ENCODE measurements around the gene CDK5RAP2. TPM values are rescaled to one million over a fixed set of nuclear protein-coding genes. Genes with fewer than 3 reads are reported as not detected.
"Not testable (repeated sequence)": the region's sequence is repeated elsewhere in the genome, so short reads cannot be mapped to it uniquely, and the experiment has no call there.

CDK5RAP2 gene
- total RNA-seq = 10 to 100 TPM; 41.0 to 57.8 (median 49.7) TPM
- 10 to 100 TPM; 10.6 to 25.3 (median 11.4) TPM for polyA plus RNA-seq

DNA sequence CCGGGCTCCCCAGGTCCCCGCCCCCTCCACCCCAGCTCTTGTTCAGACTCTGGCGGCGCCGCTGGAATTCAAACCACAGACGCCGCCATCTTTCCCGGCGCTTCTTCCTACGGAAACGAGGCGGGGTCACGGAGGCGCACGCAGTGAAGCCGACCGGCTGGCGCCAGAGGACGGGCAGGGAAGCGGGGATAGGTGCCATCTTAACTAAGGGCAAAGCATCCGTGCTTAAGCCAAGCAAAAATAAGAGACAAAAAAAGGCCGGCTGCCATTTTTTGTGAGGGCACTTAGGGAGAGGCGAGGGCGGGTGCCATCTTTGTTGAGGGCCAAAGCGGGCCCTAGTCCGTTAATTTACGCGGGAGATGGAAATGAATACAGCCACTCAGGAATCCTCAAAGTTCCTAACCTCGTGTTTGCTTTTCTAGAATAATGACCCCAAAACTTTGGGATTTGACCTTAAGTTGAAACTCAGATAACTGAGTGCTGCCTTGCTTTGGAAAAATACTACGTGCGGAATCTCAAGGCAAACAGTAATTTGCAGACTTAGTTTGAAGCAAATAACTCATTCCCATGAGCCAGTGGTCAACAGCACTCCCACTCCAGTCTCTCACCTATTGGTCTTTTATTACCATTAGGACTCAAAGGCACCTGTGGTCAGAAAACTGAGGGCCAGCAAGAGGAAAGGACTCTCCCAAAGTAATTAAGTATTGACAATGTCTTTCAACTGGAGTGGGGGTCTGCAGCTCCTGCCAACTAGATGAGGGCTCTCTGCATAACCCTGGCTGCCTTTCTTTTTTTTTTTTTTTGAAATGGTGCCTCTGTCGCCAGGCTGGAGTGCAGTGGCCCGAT lies at the start of gene CDK5RAP2:
Gene CDK5RAP2 (minus strand): TSS at position 117 of the 846 bp plus-strand sequence. CDS start 189 bp downstream, outside the sequence.
- peak within 1 kb of the TSS; percentile 81 to 93 (median 90) for H3K4me3 ChIP-seq
- H3K36me3 ChIP-seq = no peaks in the 10 kb centered on the region
- WGBS, 2 donors = 12% methylated on average over 33 of the region's 33 CpGs
- peak within 1 kb of the TSS; percentile 76 to 82 (median 78) for H3K27ac ChIP-seq
- H3K27me3 ChIP-seq = no peaks in the 10 kb centered on the region
- TF ChIP-seq POLR2A (IDR thresholded peaks at IDR 0.05) (peak in 1 of 2 donors; percentile 33), POLR2AphosphoS5 (IDR thresholded peaks at IDR 0.05) (peak in 3 of 4 donors; percentile 73 to 75 (median 74)), EP300 (IDR thresholded peaks at IDR 0.05) (no peak)
- TF ChIP-seq, protein P1, sequence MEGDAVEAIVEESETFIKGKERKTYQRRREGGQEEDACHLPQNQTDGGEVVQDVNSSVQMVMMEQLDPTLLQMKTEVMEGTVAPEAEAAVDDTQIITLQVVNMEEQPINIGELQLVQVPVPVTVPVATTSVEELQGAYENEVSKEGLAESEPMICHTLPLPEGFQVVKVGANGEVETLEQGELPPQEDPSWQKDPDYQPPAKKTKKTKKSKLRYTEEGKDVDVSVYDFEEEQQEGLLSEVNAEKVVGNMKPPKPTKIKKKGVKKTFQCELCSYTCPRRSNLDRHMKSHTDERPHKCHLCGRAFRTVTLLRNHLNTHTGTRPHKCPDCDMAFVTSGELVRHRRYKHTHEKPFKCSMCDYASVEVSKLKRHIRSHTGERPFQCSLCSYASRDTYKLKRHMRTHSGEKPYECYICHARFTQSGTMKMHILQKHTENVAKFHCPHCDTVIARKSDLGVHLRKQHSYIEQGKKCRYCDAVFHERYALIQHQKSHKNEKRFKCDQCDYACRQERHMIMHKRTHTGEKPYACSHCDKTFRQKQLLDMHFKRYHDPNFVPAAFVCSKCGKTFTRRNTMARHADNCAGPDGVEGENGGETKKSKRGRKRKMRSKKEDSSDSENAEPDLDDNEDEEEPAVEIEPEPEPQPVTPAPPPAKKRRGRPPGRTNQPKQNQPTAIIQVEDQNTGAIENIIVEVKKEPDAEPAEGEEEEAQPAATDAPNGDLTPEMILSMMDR (IDR thresholded peaks at IDR 0.05) = no peak
- intact Hi-C loops (cut with DNase I) = no loop called here
- peak; percentile 98 for DNase-seq
- H3K4me1 ChIP-seq = peaks cover 0 to 19% (median 13%) of the 10 kb centered on the region in 4 donors
- H3K9me3 ChIP-seq = no peaks in the 10 kb centered on the region

DNA sequence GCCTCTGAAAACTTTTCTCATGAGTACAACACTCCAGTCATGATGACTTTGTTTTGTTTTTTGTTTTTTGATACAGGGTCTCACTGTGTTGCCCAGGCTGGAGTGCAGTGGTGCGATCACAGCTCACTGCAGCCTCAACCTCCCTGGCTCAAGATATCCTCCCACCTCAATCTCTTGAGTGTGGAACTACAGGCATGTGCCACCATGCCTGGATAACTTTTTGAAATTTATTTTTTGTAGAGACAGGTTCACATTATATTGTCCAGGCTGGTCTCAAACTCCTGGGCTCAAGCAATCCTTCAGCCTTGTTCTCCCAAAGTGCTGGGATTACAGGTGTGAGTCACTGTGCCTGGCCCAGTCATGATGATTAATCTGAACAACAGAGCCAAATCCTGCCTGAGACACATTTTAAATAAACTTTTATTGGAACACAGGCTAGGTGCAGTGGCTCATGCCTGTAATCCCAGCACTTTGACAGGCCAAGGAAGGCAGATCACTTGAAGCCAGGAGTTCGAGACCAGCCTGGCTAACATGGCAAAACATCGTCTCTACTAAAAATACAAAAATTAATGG lies 49.0 kb upstream of the CDK5RAP2 start:
- H3K9me3 ChIP-seq; DNase-seq; H3K36me3 ChIP-seq; H3K27me3 ChIP-seq; intact Hi-C loops (cut with DNase I); H3K4me1 ChIP-seq; H3K4me3 ChIP-seq: not testable (repeated sequence)
- H3K27ac ChIP-seq = peak overlapping the region in 3 of 4 donors; percentile 0 to 33 (median 17)
- 96 to 97% methylated on average over 3 of the region's 3 CpGs for WGBS, 2 donors

DNA sequence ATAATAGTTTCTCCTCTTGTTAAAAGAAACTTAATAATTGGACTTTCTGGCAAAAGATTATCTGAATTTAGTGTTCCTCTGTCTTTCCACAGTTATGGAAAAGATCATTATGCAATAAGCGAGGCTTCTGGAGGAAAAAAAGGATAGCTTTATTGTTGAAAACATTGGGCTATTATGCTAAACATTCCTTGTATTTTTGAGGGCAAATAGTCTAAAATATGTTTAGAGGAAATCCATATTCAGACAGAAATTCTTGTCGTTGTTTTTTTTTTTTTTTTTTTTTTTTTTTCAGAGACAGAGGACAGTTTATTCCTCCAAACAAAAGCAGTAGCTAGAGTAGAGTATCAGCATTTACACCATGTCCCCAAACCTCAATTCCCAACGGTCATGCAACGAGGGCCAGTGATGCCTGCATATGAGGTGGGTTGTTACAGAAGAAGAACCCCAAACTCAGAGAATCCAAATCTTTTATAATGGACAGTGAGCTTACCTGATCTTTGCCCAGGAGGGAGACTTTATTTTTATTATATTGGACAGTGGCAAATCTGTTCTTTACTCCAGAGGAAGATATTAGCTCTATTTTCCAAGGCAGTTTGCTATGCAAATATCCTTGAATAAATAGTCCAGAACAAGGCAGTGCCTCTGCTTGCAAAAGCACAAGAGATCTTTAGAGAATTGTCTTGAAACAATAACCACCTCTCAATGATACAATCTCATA lies 48.4 kb upstream of the CDK5RAP2 start:
- no peaks in the 10 kb centered on the region for H3K36me3 ChIP-seq
- H3K4me3 ChIP-seq = no peak overlapping the region
- no peak for DNase-seq
- peak overlapping the region in 2 of 4 donors; percentile 0 to 17 for H3K27ac ChIP-seq
- no peaks in the 10 kb centered on the region for H3K9me3 ChIP-seq
- TF ChIP-seq, protein P1 (IDR thresholded peaks at IDR 0.05) = no peak
- no peak for TF ChIP-seq POLR2A (IDR thresholded peaks at IDR 0.05)
- no peak for TF ChIP-seq EP300 (IDR thresholded peaks at IDR 0.05)
- TF ChIP-seq POLR2AphosphoS5 (IDR thresholded peaks at IDR 0.05) = no peak
- H3K27me3 ChIP-seq = no peaks in the 10 kb centered on the region
- WGBS, 2 donors = 86 to 89% methylated on average over 4 of the region's 4 CpGs
- intact Hi-C loops (cut with DNase I) = no loop called here
- H3K4me1 ChIP-seq = no peaks in the 10 kb centered on the region

DNA sequence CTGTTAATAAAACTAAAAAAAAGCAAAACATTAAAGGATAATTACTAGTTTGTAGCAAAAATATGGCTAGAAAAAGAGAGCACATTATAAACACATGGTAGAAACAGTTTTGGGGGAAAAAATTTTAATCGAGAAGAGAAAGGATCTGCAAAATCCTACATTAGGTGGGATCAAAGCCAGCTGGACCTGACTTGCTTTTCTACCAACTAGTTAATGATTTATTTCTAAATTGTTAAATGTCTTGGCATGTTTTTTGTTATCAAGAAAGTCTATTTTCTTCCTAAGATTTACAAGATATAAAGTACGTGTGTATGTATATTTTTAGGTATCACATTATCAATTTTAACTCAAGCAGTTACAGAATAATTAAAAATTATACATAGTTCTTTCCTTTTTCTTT lies 47.1 kb upstream of the CDK5RAP2 start:
- no peaks in the 10 kb centered on the region for H3K4me1 ChIP-seq

More for the DNA sequence above, 47.1 kb upstream of the CDK5RAP2 start:
- TF ChIP-seq, protein P1 (IDR thresholded peaks at IDR 0.05) = no peak
- TF ChIP-seq EP300 (IDR thresholded peaks at IDR 0.05) = no peak
- TF ChIP-seq POLR2AphosphoS5 (IDR thresholded peaks at IDR 0.05) = no peak
- no peak for TF ChIP-seq POLR2A (IDR thresholded peaks at IDR 0.05)
- no peaks in the 10 kb centered on the region for H3K9me3 ChIP-seq
- H3K27me3 ChIP-seq = no peaks in the 10 kb centered on the region
- no peak overlapping the region for H3K4me3 ChIP-seq
- WGBS, 2 donors = 28 to 65% methylated on average over 2 of the region's 2 CpGs
- no peak for DNase-seq
- intact Hi-C loops (cut with DNase I) = no loop called here
- H3K36me3 ChIP-seq = no peaks in the 10 kb centered on the region
- no peak overlapping the region for H3K27ac ChIP-seq

Measured in sigmoid colon (tissue), 7 donors.